Nephron progenitor cell (in vitro differentiated cells): ENCODE measurements around the gene STXBP3.
"Not testable (repeated sequence)": the region's sequence is repeated elsewhere in the genome, so short reads cannot be mapped to it uniquely, and the experiment has no call there.

ENCODE experiments used
- DNase-seq: peaks from one replicate; pipeline ENCODE4 v3.0.0; 2021
- H3K27ac Mint-ChIP-seq: 2 replicates; pipeline ENCODE4 v1.8.0; 2021; ENCODE audit warnings: mild to moderate bottlenecking, moderate library complexity, mixed read lengths
- H3K27me3 Mint-ChIP-seq: 2 replicates; pipeline ENCODE4 v1.8.0; 2021; ENCODE audit warnings: mild to moderate bottlenecking, low read depth, mixed read lengths; ENCODE audit not compliant: poor library complexity
- H3K36me3 Mint-ChIP-seq: 2 replicates; pipeline ENCODE4 v1.8.0; 2021; ENCODE audit warnings: low read depth, mixed read lengths
- H3K4me1 Mint-ChIP-seq: 2 replicates; pipeline ENCODE4 v1.8.0; 2021; ENCODE audit warnings: mixed read lengths
- H3K4me3 Mint-ChIP-seq: 2 replicates; pipeline ENCODE4 v1.8.0; 2021; ENCODE audit warnings: mild to moderate bottlenecking, moderate library complexity, mixed read lengths
- H3K9me3 Mint-ChIP-seq: 2 replicates; pipeline ENCODE4 v1.8.0; 2021; ENCODE audit warnings: mild to moderate bottlenecking, moderate library complexity, mixed read lengths
- CTCF ChIP-seq: fragments of 200-600 bp; sonication (generic); IDR thresholded peaks from 2 replicates; pipeline ENCODE4 v1.5.0; 2021; ENCODE audit warnings: antibody characterized with exemption

The STXBP3 gene

GRCh38 chr1:108746382-108747170 lies at the start of gene STXBP3:
Gene STXBP3, plus strand, starts transcription at chr1:108746674. Its CDS starts 64 bp downstream, at chr1:108746738.
- peak; percentile 100 for DNase-seq
- H3K27me3 Mint-ChIP-seq: peaks cover 3% of the 10 kb centered on the region
- peak within 1 kb of the TSS; percentile 99 for H3K27ac Mint-ChIP-seq
- H3K4me1 Mint-ChIP-seq: peaks cover 34% of the 10 kb centered on the region
- H3K36me3 Mint-ChIP-seq: peaks cover 23% of the 10 kb centered on the region
- H3K9me3 Mint-ChIP-seq: peaks cover 3% of the 10 kb centered on the region
- TF ChIP-seq CTCF: peak; percentile 89
- H3K4me3 Mint-ChIP-seq: peak within 1 kb of the TSS; percentile 96

GRCh38 chr1:108699375-108700332 lies 46.8 kb upstream of the STXBP3 start:
- Mint-ChIP-seq H3K27ac (peak overlapping the region; percentile 43), H3K27me3 (no peaks in the 10 kb centered on the region), H3K36me3 (peaks cover 73% of the 10 kb centered on the region), H3K4me3 (no peak overlapping the region), H3K9me3 (no peaks in the 10 kb centered on the region), H3K4me1 (peaks cover 8% of the 10 kb centered on the region)
- no peak for TF ChIP-seq CTCF
- DNase-seq: no peak

DNA sequence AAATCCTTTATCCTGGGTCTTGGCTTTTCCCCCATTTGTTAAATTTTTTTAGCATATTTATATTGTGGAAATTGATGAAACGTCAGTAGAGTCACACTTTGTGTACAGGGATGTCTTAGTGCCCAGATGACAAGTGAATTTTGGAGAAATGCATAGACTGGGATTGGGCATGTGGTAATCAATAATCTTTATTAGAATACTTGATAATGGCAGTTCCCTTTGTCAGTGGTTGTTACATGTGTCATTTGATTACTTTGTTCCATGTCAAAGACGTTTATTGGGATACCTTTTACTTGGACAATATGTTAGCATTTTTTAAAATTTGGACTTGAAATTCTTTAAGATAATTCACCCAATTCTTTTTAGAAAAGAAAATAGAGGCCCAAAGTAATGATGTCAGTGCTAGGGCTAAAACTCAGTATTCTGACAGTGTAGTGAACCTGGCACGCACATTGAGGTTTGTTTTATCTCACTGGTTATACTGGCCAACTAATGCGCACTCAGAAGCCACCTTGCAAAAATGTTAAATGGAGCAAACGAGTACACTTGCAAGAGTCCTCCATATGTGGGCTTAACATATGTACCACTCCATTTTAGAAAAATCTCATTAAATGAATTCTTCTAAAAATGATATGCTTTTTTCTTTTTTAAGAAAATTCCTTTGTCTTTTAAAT lies 45.2 kb upstream of the STXBP3 start:
- no peak overlapping the region for H3K4me3 Mint-ChIP-seq
- no peaks in the 10 kb centered on the region for H3K4me1 Mint-ChIP-seq
- peaks cover 66% of the 10 kb centered on the region for H3K36me3 Mint-ChIP-seq
- DNase-seq: no peak
- H3K27me3 Mint-ChIP-seq: peaks cover 4% of the 10 kb centered on the region
- no peak overlapping the region for H3K27ac Mint-ChIP-seq
- TF ChIP-seq CTCF: no peak
- H3K9me3 Mint-ChIP-seq: no peaks in the 10 kb centered on the region

DNA sequence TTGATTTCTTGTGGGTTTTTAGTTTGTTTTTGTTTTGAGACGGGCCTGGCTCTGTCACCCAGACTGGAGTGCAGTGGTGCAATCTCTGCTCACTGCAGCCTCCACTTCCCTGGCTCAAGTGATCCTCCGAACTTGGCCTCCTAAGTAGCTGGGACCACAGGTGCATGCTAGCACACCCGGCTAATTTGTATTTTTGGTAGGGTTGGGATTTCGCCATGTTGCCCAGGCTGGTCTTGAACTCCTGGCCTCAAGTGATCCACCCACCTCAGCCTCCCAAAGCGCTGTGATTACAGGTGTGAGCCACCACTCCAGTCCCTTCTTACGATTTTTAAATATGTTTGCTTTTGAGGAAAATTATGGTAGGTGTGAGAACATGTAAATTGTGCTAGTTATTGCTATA lies 44.4 kb upstream of the STXBP3 start:
- peaks cover 58% of the 10 kb centered on the region for H3K36me3 Mint-ChIP-seq
- H3K4me3 Mint-ChIP-seq, H3K4me1 Mint-ChIP-seq, H3K9me3 Mint-ChIP-seq, DNase-seq, H3K27ac Mint-ChIP-seq, H3K27me3 Mint-ChIP-seq: not testable (repeated sequence)

DNA sequence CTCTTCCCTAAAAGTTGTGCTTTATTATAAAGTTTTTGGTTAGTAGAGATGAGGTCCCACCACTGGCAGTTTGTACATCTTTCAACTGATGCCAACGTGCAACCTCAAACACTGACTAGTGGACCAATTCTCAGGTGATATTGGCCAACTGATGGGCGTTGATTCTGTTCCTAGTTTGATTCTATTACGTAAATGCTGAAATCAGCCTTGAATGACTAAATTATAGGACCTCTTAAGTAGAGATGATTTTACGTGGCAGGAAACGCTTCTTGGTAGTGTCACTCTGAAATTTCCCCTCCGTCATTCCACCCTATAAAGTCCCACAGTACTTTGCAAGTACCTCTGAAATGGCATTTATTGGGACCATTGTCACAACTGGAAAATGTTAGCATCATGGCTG lies 42.5 kb upstream of the STXBP3 start:
- H3K4me1 Mint-ChIP-seq: no peaks in the 10 kb centered on the region
- no peak for TF ChIP-seq CTCF
- peaks cover 40% of the 10 kb centered on the region for H3K36me3 Mint-ChIP-seq
- DNase-seq: no peak
- no peak overlapping the region for H3K27ac Mint-ChIP-seq
- H3K4me3 Mint-ChIP-seq: no peak overlapping the region
- no peaks in the 10 kb centered on the region for H3K9me3 Mint-ChIP-seq
- peaks cover 19% of the 10 kb centered on the region for H3K27me3 Mint-ChIP-seq

GRCh38 chr1:108704496-108704895 lies 42.0 kb upstream of the STXBP3 start:
- no peak for DNase-seq
- no peaks in the 10 kb centered on the region for H3K9me3 Mint-ChIP-seq
- peaks cover 20% of the 10 kb centered on the region for H3K27me3 Mint-ChIP-seq
- no peak for TF ChIP-seq CTCF
- peaks cover 34% of the 10 kb centered on the region for H3K36me3 Mint-ChIP-seq
- H3K27ac Mint-ChIP-seq: no peak overlapping the region
- H3K4me3 Mint-ChIP-seq: no peak overlapping the region
- no peaks in the 10 kb centered on the region for H3K4me1 Mint-ChIP-seq
